DMS153 (cell line): ENCODE data around the gene RBFOX1.

ENCODE experiments used
- DNase-seq: peaks from one replicate; lab custom pipeline; 2025; lab: John Stamatoyannopoulos, UW

RBFOX1 gene

GRCh38 chr16:7521834-7522233 is 189.2 kb downstream of the RBFOX1 start:
- DNase-seq = no peak

GRCh38 chr16:7524419-7524818 is 191.8 kb downstream of the RBFOX1 start:
- DNase-seq = no peak

GRCh38 chr16:7526736-7527135 is 194.1 kb downstream of the RBFOX1 start:
- no peak for DNase-seq

- no peak for DNase-seq
Observed at GRCh38 chr16:7532534-7532933, 199.9 kb downstream of the RBFOX1 start.

GRCh38 chr16:7534749-7535148 is 202.1 kb downstream of the RBFOX1 start:
- no peak for DNase-seq

GRCh38 chr16:7541026-7541425 is 208.4 kb downstream of the RBFOX1 start:
- no peak for DNase-seq

GRCh38 chr16:7545251-7545650 is 212.6 kb downstream of the RBFOX1 start:
- DNase-seq = no peak

GRCh38 chr16:7546948-7547347 is 214.3 kb downstream of the RBFOX1 start:
- DNase-seq = no peak

- no peak for DNase-seq
Observed at GRCh38 chr16:7547736-7548135, 215.1 kb downstream of the RBFOX1 start.

GRCh38 chr16:7548796-7549318 is 216.2 kb downstream of the RBFOX1 start:
- DNase-seq = no peak

- no peak for DNase-seq
Observed at GRCh38 chr16:7550096-7550495, 217.5 kb downstream of the RBFOX1 start.

- DNase-seq = no peak
Observed at GRCh38 chr16:7555459-7555858, 222.8 kb downstream of the RBFOX1 start.

- no peak for DNase-seq
Observed at GRCh38 chr16:7561908-7562405, 229.3 kb downstream of the RBFOX1 start.

- no peak for DNase-seq
Observed at GRCh38 chr16:7566360-7566759, 233.7 kb downstream of the RBFOX1 start.

- DNase-seq = no peak
Observed at GRCh38 chr16:7571366-7571765, 238.7 kb downstream of the RBFOX1 start.

- DNase-seq = no peak
Observed at GRCh38 chr16:7577588-7577987, 244.9 kb downstream of the RBFOX1 start.

GRCh38 chr16:7579454-7579853 is 246.8 kb downstream of the RBFOX1 start:
- no peak for DNase-seq

GRCh38 chr16:7581175-7581574 is 248.5 kb downstream of the RBFOX1 start:
- DNase-seq = no peak

- DNase-seq = no peak
Observed at GRCh38 chr16:7583396-7583795, 250.8 kb downstream of the RBFOX1 start.

GRCh38 chr16:7584561-7584960 is 251.9 kb downstream of the RBFOX1 start:
- DNase-seq = peak; percentile 9

GRCh38 chr16:7585705-7586104 is 253.1 kb downstream of the RBFOX1 start:
- DNase-seq = no peak

GRCh38 chr16:7590934-7591333 is 258.3 kb downstream of the RBFOX1 start:
- no peak for DNase-seq

GRCh38 chr16:7596308-7596707 is 263.7 kb downstream of the RBFOX1 start:
- no peak for DNase-seq

GRCh38 chr16:7597677-7598076 is 265.0 kb downstream of the RBFOX1 start:
- DNase-seq = no peak

- DNase-seq = no peak
Observed at GRCh38 chr16:7601100-7601499, 268.5 kb downstream of the RBFOX1 start.
